NOMO-1 (cell line): ENCODE measurements around the gene ACCSL.
A peak's percentile ranks its signal among the peaks of the same experiment; 100 is the strongest.

Source experiments
- DNase-seq, 2 experiments: peaks; one replicate each; lab custom pipeline; 2025; ENCODE audit not compliant: unreplicated experiment in 2 of 2; lab: John Stamatoyannopoulos, UW

ACCSL gene

GRCh38 chr11:44049832-44050231, 2.1 kb downstream of the ACCSL start:
- no peak for DNase-seq

GRCh38 chr11:44051171-44051570, 3.4 kb downstream of the ACCSL start:
- DNase-seq: no peak

GRCh38 chr11:44057340-44057739, 9.6 kb downstream of the ACCSL start:
- no peak for DNase-seq

- no peak for DNase-seq
Observed at GRCh38 chr11:44058275-44058674, 10.5 kb downstream of the ACCSL start.

- DNase-seq: no peak
Observed at GRCh38 chr11:44065161-44065661, 17.4 kb downstream of the ACCSL start.

GRCh38 chr11:44065841-44066731, 18.3 kb downstream of the ACCSL start, which contains the start of gene ACCS:
TSS of gene ACCS (plus strand) at chr11:44066270. CDS start at chr11:44067628, 1,358 bp downstream.
- DNase-seq: peak; percentile 93 to 96

- DNase-seq: peak in 1 of 2 experiments; percentile 25
Observed at GRCh38 chr11:44066732-44067141, 19.0 kb downstream of the ACCSL start.

- DNase-seq: peak; percentile 38 to 64
Observed at GRCh38 chr11:44067266-44067665, 19.5 kb downstream of the ACCSL start.

- no peak for DNase-seq
Observed at GRCh38 chr11:44068180-44068579, 20.4 kb downstream of the ACCSL start.

GRCh38 chr11:44071157-44071556, 23.4 kb downstream of the ACCSL start:
- DNase-seq: no peak

GRCh38 chr11:44072757-44073658, 25.2 kb downstream of the ACCSL start:
- no peak for DNase-seq

GRCh38 chr11:44078794-44079193, 31.0 kb downstream of the ACCSL start:
- DNase-seq: no peak

- DNase-seq: no peak
Observed at GRCh38 chr11:44079376-44079775, 31.6 kb downstream of the ACCSL start.

GRCh38 chr11:44080951-44081350, 33.2 kb downstream of the ACCSL start:
- DNase-seq: no peak

- DNase-seq: no peak
Observed at GRCh38 chr11:44082645-44083044, 34.9 kb downstream of the ACCSL start.

GRCh38 chr11:44083433-44083832, 35.7 kb downstream of the ACCSL start:
- DNase-seq: no peak

GRCh38 chr11:44083906-44084305, 36.1 kb downstream of the ACCSL start:
- no peak for DNase-seq

GRCh38 chr11:44085330-44085729, 37.5 kb downstream of the ACCSL start:
- no peak for DNase-seq

GRCh38 chr11:44088377-44088776, 40.6 kb downstream of the ACCSL start:
- no peak for DNase-seq

- no peak for DNase-seq
Observed at GRCh38 chr11:44088871-44089270, 41.1 kb downstream of the ACCSL start.

GRCh38 chr11:44090539-44090938, 42.8 kb downstream of the ACCSL start:
- no peak for DNase-seq
